Globus pallidus (tissue), 1 donor: ENCODE results near the gene GUCY2F.

Source experiments
- DNase-seq: peaks from one replicate; pipeline ENCODE4 v3.0.0-alpha.2; 2015; ENCODE audit warnings: low spot score

Gene GUCY2F

DNA sequence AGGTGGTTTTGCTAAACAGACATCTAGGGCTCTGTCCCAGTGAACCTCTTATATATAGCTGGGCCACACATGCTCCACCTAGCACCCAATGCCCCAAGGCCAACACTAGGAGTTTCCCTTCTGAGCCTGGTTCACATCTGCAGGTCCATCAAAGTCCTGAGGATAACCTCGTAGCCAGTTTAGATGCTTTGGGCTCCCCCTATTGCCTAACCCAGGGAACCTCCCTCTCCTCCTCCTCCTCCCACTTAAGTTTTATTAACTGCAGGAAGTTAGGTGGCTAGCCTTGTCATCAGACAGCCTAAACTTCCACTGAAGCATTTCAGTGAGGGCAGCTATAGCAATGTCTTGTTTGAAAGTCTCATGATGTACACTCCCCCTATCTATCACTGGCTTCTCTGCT, 88.0 kb downstream of the GUCY2F start:
- no peak for DNase-seq

- no peak for DNase-seq
These were observed 89.0 kb downstream of the GUCY2F start for GRCh38 chrX:109392895-109393294.

- DNase-seq: no peak
These were observed 91.3 kb downstream of the GUCY2F start for GRCh38 chrX:109390556-109390955.

GRCh38 chrX:109389917-109390316, 92.0 kb downstream of the GUCY2F start:
- no peak for DNase-seq

DNA sequence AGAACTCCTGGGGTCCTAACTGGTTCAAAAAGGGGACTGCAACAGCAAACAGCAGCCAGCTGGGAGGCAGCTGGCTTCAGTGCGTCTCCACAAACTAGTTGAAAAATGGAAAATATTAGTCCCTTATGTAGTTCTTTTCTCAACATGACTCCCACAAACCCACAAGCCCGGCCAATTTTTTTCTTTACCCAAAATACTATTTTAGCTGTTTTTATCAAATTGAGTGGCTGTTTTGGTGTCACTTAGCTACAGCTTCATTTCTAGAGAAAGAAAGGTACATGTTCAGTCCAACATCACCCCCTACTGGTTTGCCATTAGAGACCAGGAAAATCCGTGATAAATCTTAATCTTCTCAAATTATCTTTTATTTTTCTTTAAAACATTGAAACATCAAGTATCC, 97.2 kb downstream of the GUCY2F start:
- peak; percentile 2 for DNase-seq

- no peak for DNase-seq
These were observed 99.6 kb downstream of the GUCY2F start for GRCh38 chrX:109382332-109382731.

GRCh38 chrX:109378281-109378680, 103.6 kb downstream of the GUCY2F start:
- no peak for DNase-seq

DNA sequence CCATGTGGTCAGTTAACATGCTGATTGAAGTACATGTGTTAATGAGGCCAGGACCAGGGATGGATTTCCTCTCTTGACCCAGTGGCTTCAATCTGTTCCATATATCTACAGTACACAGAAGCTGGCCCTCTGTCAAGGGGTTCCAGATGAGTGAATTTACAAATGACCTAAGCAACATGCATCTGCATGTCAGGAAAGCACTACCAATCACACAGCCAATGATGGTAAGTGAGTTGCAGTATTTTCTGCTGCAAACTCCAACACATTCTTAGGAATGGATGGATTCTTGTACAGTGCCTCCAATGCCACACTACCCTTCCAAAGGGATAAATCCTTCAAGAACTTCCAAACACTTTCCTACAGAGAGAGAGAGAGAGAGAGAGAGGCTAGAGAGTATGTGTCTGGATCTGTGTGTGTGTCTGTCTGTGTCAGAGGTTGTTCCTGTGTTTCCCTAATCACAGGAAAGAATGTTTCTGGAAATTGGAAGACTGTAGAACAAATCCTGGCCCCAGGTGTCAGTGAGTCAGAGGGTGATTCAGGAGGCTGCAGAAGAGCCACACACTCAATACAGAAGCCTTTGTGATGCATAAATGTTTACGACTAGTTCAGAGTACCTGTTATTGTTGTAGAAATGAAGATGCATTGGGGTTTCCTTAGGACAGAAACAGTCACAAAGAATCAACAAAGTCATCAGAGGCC, 107.5 kb downstream of the GUCY2F start:
- DNase-seq: no peak

- no peak for DNase-seq
These were observed 108.4 kb downstream of the GUCY2F start for GRCh38 chrX:109373468-109373867.

- no peak for DNase-seq
These were observed 109.2 kb downstream of the GUCY2F start for GRCh38 chrX:109372716-109373115.

DNA sequence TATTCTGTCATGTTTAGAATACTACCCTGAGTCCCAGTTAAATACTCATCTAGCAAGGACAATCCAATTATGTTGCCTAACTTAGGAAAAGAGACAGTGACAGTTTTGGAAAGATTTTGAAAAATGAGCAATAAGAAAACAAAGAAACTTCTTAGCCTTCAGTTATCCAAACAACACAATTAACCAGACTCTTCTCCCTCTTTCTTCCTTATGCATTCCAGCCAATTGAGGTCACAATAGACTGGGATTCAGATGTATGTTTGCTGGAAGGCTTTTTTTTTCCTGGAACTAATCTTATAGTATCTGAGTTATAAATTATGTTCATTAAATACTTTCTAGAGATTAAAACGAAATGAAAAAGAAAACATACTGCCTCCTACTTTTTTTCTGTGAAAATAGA, 109.6 kb downstream of the GUCY2F start:
- DNase-seq: no peak

DNA sequence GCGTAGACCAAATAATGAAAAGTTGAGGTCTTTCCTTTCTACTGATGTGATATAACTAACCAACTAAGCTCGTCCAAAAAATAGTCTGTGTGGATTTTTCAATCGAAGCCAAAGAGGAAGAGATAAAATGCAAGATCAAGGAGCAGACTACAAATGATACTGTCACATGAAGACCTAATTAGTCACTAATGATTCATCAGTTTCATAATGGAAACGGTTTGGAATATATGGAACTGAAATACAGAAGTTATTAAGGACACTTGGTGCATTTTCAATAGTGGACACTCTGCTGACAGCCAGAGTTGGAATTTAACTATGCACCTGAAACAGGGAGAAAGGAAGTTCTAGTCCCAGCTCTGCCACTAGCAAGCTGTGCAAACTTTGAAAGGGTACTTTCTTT, 119.8 kb downstream of the GUCY2F start:
- no peak for DNase-seq

DNA sequence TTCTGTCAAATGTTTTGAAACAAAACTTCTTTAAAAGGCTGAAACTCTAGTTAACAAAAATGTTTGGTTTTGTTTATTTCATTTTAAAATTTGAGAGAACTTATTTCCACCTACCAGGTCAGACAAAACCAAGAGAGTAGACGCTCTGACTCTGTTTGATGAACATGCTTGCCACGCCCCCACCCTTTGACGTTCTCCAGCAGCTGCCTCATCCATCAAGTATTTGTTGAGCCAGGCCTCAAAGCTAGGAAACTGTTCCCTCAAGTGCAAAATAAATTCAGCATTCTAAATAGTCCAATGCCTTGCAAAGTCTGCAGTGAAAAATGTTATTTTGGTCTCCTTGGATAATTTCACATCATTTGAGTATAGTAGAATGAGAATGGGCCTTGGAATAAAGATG, 121.6 kb downstream of the GUCY2F start:
- DNase-seq: no peak

- DNase-seq: no peak
These were observed 124.2 kb downstream of the GUCY2F start for GRCh38 chrX:109357706-109358105.

- no peak for DNase-seq
These were observed 125.2 kb downstream of the GUCY2F start for GRCh38 chrX:109356684-109357083.

GRCh38 chrX:109352066-109352588, 129.8 kb downstream of the GUCY2F start:
- no peak for DNase-seq

DNA sequence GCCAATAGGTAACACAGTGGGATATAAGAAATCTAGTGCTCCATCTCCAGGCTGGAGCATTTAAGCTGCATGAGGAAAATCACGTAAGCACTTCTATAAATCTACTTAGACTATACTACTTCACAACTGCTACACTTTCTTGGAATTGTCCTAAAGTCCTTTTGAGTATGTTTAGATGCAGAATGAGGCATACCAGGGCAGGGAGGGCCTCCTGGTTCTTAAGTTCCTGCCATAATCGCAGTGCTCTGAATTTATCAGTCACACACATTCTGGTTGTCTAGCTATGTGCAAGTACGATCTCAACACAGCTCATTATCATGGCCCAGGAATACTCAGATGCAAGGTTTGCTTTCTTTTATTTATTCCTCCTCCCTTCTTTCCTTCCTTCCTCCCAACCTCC, 130.3 kb downstream of the GUCY2F start:
- no peak for DNase-seq

GRCh38 chrX:109350551-109350950, 131.3 kb downstream of the GUCY2F start:
- no peak for DNase-seq

DNA sequence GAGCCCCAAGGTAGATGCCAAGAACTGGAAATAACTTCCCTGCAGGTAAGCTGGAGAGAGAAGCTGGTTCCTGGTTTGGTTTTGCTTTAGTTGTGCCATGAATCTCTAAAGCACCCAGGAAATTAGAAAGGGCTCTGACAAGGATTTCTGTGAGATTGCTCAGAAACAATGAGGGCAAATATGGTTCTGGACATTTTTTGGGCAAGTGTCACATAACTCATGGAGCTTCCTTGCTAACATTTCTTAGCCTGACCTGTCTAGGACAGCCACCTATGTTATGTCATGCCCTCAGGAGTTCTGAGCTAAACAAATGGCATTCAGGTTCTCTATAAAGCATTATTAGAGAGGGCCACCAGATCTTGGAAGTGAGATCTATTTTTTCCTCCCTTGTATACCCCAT, 131.8 kb downstream of the GUCY2F start:
- DNase-seq: no peak

- DNase-seq: no peak
These were observed 134.3 kb downstream of the GUCY2F start for GRCh38 chrX:109347632-109348031.

DNA sequence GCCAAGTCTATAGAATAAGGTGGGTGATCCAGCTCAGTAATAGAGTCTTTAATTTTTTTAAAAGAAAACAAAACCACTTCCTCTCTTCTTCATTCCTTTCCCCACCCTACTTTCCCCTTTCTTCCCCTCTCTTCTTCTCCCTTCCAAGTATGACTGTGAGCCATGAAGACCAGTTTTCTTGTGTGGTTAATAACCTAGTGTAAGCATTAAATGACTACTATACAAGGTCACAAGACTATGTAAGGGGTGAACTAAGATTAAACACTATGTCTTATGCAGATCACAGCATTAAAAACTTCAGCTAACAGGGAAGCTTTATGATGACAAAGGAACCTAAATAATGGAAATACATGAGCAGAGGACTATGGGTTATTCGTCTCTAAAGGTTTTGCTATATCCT, 135.4 kb downstream of the GUCY2F start:
- DNase-seq: no peak

DNA sequence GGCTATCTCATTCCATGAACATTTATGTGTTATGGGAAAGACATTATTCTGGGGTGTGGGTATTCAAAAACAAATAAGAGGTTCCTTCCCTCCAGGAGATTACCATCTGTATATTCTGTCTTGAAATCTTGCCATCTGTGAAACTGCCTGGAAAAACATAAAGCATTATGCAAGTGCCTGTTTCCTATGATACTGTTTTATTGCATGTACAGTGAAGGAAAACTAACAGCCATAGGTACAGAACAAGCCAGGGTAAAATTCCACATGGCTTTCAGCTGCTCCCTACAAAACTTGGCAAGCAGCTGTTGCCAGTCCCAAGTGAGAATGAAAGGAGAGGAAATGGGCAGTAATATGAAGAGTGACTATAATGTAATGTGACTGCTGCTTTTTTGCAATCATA, 136.0 kb downstream of the GUCY2F start:
- DNase-seq: no peak

DNA sequence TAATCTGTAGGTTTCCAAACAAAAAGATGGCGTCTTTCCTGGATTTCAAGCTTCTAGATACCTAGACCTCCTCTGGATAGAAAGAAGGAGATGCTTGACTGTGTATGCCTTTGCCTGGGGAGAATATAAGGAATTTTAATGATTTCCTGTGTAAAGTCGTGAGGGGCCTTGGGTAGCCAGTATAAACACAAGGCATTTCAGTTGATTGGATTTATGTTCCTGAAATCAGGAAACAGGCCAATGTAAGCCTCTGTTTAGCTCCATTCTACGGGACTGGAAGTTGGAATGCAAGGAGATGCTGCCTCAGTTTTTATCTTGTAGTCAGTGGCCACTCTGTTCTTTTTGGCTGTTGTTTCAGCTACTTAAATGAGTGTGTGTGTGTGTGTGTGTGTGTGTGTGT, 137.2 kb downstream of the GUCY2F start:
- no peak for DNase-seq

DNA sequence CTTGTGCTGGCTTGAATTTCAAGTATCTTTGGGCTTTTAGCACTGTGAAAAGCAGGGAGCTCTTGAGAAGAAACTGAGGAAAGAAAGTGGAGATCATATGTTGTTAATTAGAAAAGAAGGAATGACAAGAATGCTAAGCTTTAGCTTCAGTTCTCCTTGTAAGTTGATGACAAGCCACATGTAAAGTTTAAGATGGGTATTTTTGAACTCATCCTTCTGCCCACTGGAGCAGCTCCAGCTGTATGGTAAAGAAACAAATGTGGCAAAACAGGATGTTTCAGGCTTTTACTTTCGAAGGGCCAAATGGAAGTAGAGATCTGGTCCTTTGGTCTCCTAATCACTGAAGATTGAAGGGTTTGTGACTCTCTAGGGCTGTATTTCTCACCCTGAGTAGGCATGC, 137.8 kb downstream of the GUCY2F start:
- no peak for DNase-seq
